ENCODE data around the gene AOC2.
A peak's percentile ranks its signal among the peaks of the same experiment; 100 is the strongest.

The AOC2 gene

DNA sequence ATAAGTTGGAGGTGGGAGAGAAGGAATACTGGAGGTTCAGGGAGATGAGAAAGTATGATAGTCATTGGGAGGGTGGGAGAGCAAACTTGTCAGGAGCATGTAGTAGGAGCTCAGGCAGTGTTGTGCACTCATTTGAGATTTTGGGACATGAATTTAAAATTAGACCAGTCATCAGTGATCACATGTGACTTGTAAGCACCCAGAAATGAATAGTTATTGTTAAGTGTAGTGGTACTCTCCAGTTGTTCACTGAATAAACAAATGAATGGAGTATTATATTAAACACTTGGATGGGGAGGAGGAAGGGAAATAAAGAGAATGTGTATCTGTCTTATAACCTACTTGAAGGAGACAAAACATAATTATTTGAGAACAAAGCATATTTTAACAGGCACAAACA, 13.4 kb upstream of the AOC2 start:
- H3K4me3 ChIP-seq (ENCODE audit: low read depth, low read length): no peak overlapping the region
- in situ Hi-C loops (cut with HindIII; ENCODE audit: low sequenced_read_pairs): no loop called here
- TF ChIP-seq, protein P1, sequence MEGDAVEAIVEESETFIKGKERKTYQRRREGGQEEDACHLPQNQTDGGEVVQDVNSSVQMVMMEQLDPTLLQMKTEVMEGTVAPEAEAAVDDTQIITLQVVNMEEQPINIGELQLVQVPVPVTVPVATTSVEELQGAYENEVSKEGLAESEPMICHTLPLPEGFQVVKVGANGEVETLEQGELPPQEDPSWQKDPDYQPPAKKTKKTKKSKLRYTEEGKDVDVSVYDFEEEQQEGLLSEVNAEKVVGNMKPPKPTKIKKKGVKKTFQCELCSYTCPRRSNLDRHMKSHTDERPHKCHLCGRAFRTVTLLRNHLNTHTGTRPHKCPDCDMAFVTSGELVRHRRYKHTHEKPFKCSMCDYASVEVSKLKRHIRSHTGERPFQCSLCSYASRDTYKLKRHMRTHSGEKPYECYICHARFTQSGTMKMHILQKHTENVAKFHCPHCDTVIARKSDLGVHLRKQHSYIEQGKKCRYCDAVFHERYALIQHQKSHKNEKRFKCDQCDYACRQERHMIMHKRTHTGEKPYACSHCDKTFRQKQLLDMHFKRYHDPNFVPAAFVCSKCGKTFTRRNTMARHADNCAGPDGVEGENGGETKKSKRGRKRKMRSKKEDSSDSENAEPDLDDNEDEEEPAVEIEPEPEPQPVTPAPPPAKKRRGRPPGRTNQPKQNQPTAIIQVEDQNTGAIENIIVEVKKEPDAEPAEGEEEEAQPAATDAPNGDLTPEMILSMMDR (IDR thresholded peaks at IDR 0.05; ENCODE audit: low read depth, low read length): no peak
- DNase-seq (ENCODE audit: low read depth, low spot score): no peak

DNA sequence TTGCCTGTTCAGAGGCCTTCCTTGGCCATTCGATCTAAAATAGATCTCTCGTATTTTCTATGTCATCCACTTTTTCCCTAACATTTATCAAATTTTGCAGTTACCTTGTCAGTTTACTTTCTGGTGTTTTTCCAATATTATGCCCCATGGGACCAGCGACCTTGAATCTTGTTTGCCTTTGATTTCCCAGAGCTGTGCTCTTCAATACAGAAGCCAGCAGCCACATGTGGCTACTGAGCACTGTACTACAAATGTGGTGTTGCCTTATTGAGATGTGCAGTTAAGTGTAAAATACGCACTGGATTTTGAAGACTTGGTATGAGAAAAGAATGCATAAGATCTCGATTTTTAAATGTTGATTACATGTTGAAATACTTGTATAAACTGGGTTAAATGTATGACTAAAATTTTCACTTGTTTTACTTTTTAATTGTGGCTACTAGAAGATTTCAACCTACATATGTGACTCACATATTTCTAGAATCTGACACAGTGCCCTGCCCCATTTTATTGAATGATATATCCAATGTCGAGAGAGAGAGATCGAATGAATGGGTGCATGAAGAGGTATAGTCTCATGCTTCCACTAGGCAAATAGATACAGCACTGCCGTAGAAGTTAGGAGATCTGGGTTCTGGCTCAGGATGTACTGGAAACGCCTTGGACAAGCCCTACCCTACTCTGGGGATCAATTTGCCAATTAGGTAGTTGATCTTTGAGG, 12.0 kb upstream of the AOC2 start:
- H3K4me3 ChIP-seq (ENCODE audit: low read depth, low read length): peak overlapping the region; percentile 100
- no peak for DNase-seq (ENCODE audit: low read depth, low spot score)
- in situ Hi-C loops (cut with HindIII; ENCODE audit: low sequenced_read_pairs): no loop called here
- TF ChIP-seq, protein P1 (IDR thresholded peaks at IDR 0.05; ENCODE audit: low read depth, low read length): no peak

DNA sequence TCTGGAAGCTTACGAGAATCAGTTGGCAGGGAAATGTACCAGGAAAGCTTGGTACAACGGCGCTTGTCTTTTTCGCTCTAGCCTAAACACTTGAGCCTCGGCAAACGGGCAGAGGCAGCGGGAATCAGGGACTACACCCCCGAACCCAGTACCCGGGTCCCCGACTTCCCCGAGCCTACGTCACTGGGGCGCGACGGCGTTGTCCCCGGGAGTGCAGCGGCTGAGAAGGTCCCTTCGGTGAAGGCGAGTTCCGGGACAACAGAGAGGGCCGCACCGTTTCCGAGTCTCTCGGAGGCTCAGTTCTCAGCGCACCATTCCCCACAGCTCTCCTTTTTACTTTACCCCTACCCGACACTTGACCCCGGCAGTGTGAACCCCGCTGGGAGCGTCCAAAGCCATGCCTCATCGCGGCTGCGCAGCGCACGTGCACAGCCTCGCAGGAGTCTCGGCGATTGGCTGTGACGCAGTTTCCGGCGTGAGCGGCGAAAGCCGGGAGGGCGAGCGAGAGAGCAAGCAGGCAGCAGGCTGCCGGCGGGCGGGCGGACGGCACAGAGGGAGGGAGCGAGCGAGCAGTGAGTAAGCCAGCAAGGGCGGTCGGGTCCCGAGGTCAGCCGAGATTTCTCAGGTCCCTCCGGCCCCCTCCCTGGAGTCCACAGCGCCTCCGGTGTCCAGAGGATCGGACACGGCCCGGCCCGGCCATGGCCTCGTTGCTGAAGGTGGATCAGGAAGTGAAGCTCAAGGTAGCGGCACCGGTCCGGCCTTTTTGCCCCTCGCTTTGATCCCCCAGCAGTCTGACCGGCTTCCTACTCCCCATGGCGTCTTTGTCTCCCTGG, 11.2 kb upstream of the AOC2 start, which contains the start of gene PSME3:
Gene PSME3, plus strand, starts transcription at position 464 of the 833 bp plus-strand sequence. Its CDS starts 235 bp downstream, at position 699.
- TF ChIP-seq, protein P1 (IDR thresholded peaks at IDR 0.05; ENCODE audit: low read depth, low read length): peak; percentile 2
- in situ Hi-C loops (cut with HindIII; ENCODE audit: low sequenced_read_pairs): no loop called here

DNA sequence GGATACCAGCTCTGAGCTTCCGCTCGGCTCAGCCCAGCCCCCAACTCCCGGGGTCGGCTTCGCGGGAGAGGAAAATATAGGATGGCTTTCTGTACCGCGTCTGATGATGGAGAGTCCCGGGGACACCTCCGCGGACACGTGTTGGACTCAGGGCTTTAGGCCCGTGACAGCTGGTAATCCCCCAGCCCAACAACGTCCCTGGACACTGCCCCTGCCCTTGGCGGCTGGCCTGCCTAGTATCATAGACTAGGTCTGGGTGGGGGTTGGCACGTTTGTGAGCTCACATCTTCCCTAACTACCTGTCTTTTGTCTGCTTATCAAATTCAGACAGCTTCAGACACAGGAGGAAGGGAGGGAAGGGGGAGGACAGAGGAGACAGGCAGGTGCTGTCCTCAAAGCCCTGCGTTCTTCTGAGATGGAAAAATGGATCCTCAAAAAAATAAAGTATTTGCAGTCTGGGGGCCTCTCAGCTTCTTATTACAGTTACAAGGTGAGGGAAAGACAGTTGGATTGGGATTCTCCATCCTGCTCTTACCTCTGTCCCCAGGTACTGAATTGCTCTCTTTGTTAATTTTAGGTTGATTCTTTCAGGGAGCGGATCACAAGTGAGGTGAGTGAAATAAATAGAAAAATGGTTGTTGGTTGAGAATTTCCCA, 10.5 kb upstream of the AOC2 start:
- no peak for DNase-seq (ENCODE audit: low read depth, low spot score)
- in situ Hi-C loops (cut with HindIII; ENCODE audit: low sequenced_read_pairs): no loop called here
- H3K4me3 ChIP-seq (ENCODE audit: low read depth, low read length): peak overlapping the region; percentile 100
- TF ChIP-seq, protein P1 (IDR thresholded peaks at IDR 0.05; ENCODE audit: low read depth, low read length): no peak

More for the DNA sequence above, 11.2 kb upstream of the AOC2 start, which contains the start of gene PSME3:
- peak within 1 kb of the TSS; percentile 100 for H3K4me3 ChIP-seq (ENCODE audit: low read depth, low read length)
- peak; percentile 89 for DNase-seq (ENCODE audit: low read depth, low spot score)

DNA sequence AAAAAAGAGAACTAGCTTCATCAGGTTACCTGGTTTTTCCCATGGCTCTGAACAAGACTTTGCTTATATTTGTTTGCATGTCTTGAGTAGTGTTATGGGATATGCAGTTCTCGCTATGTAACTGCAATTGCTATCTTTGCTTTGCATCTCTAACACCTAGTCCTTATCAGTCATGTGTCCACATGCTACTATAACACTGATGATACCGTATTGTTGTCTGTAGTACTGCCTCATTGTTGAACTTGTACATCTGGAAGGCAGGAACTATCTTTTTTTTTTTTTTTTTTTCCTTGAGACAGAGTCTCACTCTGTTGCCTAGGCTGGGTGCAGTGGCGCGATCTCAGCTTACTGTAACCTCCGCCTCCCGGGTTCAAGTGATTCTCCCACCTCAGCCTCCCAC, 8.6 kb upstream of the AOC2 start:
- in situ Hi-C loops (cut with HindIII; ENCODE audit: low sequenced_read_pairs): no loop called here
- TF ChIP-seq, protein P1 (IDR thresholded peaks at IDR 0.05; ENCODE audit: low read depth, low read length): no peak

DNA sequence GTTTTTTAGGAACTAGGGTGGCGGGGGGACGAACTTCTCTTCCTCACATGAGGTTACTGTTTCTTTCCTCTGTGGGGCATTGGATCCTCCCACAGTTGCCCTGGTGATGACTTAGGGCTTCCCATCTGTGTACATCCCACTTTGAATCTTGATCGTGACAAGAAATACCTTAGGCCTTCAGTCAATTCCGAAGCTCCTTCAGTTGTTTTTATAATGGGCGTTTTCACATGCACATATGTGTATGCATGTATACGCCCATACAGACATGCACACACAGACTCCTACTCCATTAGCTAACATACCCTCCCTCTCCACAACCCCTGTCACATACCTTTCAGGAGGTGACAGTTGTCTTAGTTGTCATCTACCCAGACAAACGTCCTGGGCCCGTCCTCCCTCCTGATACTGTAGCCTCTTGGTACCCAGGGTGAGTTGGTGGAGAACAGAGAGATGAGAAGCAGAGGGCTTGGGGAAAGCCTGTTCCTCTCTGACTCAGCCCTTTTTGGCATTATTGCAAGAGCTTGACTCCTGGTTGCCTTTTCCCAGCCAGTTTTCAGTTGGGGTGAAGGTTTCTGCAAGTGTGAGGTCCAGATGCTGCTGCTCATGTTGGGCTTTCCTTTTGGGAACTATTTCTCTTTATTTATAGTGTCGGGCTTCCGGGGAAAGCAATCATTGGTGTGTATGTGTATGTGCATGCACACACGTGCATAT, 2.2 kb upstream of the AOC2 start:
- no peak for DNase-seq (ENCODE audit: low read depth, low spot score)
- in situ Hi-C loops (cut with HindIII; ENCODE audit: low sequenced_read_pairs): no loop called here
- no peak overlapping the region for H3K4me3 ChIP-seq (ENCODE audit: low read depth, low read length)
- TF ChIP-seq, protein P1 (IDR thresholded peaks at IDR 0.05; ENCODE audit: low read depth, low read length): no peak

More for the DNA sequence above, 8.6 kb upstream of the AOC2 start:
- no peak for DNase-seq (ENCODE audit: low read depth, low spot score)
- H3K4me3 ChIP-seq (ENCODE audit: low read depth, low read length): no peak overlapping the region

Data from astrocyte of the spinal cord (primary cell).